ENCODE measurements around the gene FREM1. TPM values are rescaled to one million over a fixed set of nuclear protein-coding genes. Genes with fewer than 3 reads are reported as not detected.

The FREM1 gene
- total RNA-seq, 1 donor from 2014 or later = 4.3 TPM

GRCh38 chr9:14686168-14686567 lies 224.1 kb downstream of the FREM1 start:
- H3K27ac ChIP-seq = no peak overlapping the region
- no peak overlapping the region for H3K4me3 ChIP-seq
- ATAC-seq = no peak
- intact Hi-C loops (cut with DNase I) = no loop called here
- no peaks in the 10 kb centered on the region for H3K27me3 ChIP-seq (ENCODE audit: low read depth)
- no peaks in the 10 kb centered on the region for H3K4me1 ChIP-seq
- TF ChIP-seq, protein P1, sequence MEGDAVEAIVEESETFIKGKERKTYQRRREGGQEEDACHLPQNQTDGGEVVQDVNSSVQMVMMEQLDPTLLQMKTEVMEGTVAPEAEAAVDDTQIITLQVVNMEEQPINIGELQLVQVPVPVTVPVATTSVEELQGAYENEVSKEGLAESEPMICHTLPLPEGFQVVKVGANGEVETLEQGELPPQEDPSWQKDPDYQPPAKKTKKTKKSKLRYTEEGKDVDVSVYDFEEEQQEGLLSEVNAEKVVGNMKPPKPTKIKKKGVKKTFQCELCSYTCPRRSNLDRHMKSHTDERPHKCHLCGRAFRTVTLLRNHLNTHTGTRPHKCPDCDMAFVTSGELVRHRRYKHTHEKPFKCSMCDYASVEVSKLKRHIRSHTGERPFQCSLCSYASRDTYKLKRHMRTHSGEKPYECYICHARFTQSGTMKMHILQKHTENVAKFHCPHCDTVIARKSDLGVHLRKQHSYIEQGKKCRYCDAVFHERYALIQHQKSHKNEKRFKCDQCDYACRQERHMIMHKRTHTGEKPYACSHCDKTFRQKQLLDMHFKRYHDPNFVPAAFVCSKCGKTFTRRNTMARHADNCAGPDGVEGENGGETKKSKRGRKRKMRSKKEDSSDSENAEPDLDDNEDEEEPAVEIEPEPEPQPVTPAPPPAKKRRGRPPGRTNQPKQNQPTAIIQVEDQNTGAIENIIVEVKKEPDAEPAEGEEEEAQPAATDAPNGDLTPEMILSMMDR (IDR thresholded peaks at IDR 0.05) = no peak
- H3K9me3 ChIP-seq = no peaks in the 10 kb centered on the region
- H3K36me3 ChIP-seq = peaks cover 31% of the 10 kb centered on the region
- DNase-seq = no peak

Other genes starting within 250 kb of the FREM1 start
- gene ZDHHC21, start 217.0 kb downstream of the FREM1 start, total RNA-seq = 19.7 TPM
- not detected for gene CER1, start 187.7 kb downstream of the FREM1 start, total RNA-seq

Data from lower lobe of right lung (tissue), 2 donors.